Measurements from ENCODE around the gene TRIP13.
A peak's percentile ranks its signal among the peaks of the same experiment; 100 is the strongest.
"Not testable (repeated sequence)": the region's sequence is repeated elsewhere in the genome, so short reads cannot be mapped to it uniquely, and the experiment has no call there.

- peak; percentile 56 for TF ChIP-seq CTCF (IDR thresholded peaks at IDR 0.05)
- not testable (repeated sequence) for TF ChIP-seq POLR2AphosphoS5 (IDR thresholded peaks at IDR 0.05; ENCODE audit: low read depth, low read length)
Observed at GRCh38 chr5:934381-934967, 41.8 kb downstream of the TRIP13 start.

Measured in Panc1 (cell line).